ENCODE measurements around the gene NARS2. TPM values are rescaled to one million over a fixed set of nuclear protein-coding genes. Genes with fewer than 3 reads are reported as not detected.

Gene NARS2
- total and polyA plus RNA-seq, 10 of the 15 experiments (the other 5 are each of a cell fraction or from before 2014, with no cell fraction given) = 22.2 to 45.3 (median 36.3) TPM

DNA sequence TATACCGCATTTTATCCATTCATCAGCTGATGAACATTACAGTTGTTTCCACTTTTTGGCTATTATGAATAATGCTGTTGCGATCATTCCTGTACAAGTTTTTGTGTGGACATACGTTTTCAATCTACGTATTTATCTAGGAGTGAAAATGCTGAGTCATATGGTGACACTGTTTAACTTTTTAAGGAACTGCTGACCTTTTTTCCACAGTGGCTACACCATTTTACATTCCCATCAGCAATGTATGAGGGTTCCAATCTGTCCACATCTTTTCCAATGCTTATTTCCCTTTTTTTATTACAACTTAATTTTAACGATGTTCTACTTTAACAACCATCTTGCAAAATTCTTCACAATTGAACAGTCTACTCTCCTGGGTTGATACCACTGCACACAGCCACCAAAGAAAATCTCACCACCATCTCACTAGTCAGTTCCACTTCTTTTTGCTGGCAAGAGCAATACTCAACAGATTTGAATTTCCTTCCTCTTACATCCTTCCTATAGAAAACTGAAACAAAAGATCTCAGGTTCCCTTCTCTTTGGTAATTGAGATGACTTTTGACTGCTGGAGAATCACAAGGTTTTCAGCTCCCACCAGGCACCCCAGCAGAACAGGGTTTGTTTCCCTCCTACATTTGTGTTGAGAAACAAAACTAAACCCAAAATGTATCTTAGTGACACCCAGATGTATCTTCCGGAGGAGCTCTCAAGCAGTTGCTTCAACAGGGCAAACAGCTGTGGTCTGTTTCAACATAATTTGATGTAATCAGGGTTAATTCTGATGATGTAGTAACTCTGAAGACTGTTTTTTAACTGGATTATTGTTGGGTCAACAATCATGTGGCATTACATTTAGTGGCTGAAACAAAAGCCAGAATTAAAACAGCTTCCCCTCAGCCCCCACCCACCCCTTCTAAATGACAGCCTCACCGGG lies 150.1 kb downstream of the NARS2 start (continued):
- TF ChIP-seq, protein P1, sequence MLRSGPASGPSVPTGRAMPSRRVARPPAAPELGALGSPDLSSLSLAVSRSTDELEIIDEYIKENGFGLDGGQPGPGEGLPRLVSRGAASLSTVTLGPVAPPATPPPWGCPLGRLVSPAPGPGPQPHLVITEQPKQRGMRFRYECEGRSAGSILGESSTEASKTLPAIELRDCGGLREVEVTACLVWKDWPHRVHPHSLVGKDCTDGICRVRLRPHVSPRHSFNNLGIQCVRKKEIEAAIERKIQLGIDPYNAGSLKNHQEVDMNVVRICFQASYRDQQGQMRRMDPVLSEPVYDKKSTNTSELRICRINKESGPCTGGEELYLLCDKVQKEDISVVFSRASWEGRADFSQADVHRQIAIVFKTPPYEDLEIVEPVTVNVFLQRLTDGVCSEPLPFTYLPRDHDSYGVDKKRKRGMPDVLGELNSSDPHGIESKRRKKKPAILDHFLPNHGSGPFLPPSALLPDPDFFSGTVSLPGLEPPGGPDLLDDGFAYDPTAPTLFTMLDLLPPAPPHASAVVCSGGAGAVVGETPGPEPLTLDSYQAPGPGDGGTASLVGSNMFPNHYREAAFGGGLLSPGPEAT (IDR thresholded peaks at IDR 0.05; ENCODE audit: low read depth) = no peak
- peak; percentile 50 for TF ChIP-seq IKZF2 (IDR thresholded peaks at IDR 0.05)
- TF ChIP-seq STAT3 (IDR thresholded peaks at IDR 0.05; ENCODE audit: low read depth, low read length) = no peak
- no peak for TF ChIP-seq ZNF384 (IDR thresholded peaks at IDR 0.05; ENCODE audit: borderline replicate concordance, low read depth, low read length)
- TF ChIP-seq, protein P2, sequence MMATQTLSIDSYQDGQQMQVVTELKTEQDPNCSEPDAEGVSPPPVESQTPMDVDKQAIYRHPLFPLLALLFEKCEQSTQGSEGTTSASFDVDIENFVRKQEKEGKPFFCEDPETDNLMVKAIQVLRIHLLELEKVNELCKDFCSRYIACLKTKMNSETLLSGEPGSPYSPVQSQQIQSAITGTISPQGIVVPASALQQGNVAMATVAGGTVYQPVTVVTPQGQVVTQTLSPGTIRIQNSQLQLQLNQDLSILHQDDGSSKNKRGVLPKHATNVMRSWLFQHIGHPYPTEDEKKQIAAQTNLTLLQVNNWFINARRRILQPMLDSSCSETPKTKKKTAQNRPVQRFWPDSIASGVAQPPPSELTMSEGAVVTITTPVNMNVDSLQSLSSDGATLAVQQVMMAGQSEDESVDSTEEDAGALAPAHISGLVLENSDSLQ (IDR thresholded peaks at IDR 0.05) = no peak
- TF ChIP-seq SIX5 (IDR thresholded peaks at IDR 0.05; ENCODE audit: low read depth, low read length, severe bottlenecking) = no peak
- TF ChIP-seq CHD2 (IDR thresholded peaks at IDR 0.05; ENCODE audit: borderline replicate concordance, low read depth, low read length) = no peak
- no peak for TF ChIP-seq NFYA (IDR thresholded peaks at IDR 0.05; ENCODE audit: borderline replicate concordance, low read depth, low read length)
- no peak for TF ChIP-seq SREBF1 (IDR thresholded peaks at IDR 0.05; ENCODE audit: low read length)
- no peak for TF ChIP-seq POLR2A (IDR thresholded peaks at IDR 0.05; ENCODE audit: low read depth, low read length)
- TF ChIP-seq TBL1XR1 (IDR thresholded peaks at IDR 0.05; ENCODE audit: low read depth, low read length) = no peak
- no peak for TF ChIP-seq TCF7 (IDR thresholded peaks at IDR 0.05; ENCODE audit: borderline replicate concordance)
- TF ChIP-seq, protein P3, sequence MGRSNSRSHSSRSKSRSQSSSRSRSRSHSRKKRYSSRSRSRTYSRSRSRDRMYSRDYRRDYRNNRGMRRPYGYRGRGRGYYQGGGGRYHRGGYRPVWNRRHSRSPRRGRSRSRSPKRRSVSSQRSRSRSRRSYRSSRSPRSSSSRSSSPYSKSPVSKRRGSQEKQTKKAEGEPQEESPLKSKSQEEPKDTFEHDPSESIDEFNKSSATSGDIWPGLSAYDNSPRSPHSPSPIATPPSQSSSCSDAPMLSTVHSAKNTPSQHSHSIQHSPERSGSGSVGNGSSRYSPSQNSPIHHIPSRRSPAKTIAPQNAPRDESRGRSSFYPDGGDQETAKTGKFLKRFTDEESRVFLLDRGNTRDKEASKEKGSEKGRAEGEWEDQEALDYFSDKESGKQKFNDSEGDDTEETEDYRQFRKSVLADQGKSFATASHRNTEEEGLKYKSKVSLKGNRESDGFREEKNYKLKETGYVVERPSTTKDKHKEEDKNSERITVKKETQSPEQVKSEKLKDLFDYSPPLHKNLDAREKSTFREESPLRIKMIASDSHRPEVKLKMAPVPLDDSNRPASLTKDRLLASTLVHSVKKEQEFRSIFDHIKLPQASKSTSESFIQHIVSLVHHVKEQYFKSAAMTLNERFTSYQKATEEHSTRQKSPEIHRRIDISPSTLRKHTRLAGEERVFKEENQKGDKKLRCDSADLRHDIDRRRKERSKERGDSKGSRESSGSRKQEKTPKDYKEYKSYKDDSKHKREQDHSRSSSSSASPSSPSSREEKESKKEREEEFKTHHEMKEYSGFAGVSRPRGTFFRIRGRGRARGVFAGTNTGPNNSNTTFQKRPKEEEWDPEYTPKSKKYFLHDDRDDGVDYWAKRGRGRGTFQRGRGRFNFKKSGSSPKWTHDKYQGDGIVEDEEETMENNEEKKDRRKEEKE (IDR thresholded peaks at IDR 0.05) = no peak
- peak; percentile 93 for TF ChIP-seq BACH1 (IDR thresholded peaks at IDR 0.05; ENCODE audit: borderline replicate concordance)
- TF ChIP-seq MYC (IDR thresholded peaks at IDR 0.05; ENCODE audit: insufficient read depth, insufficient read length, insufficient replicate concordance, low read length, severe bottlenecking) = no peak
- TF ChIP-seq ZNF274 (IDR thresholded peaks at IDR 0.05; ENCODE audit: insufficient read depth, insufficient read length) = no peak
- no peak for TF ChIP-seq EGR1 (IDR thresholded peaks at IDR 0.05; ENCODE audit: borderline replicate concordance in 1 of 2, low read depth in 2 of 2, low read length in 2 of 2)
- no peak for TF ChIP-seq RELA (IDR thresholded peaks at IDR 0.05; ENCODE audit: borderline replicate concordance, partially characterized antibody)
- 0 out of 2 replicates have a peak, but pooled peaks have one; percentile 33 for TF ChIP-seq IRF4 (IDR thresholded peaks at IDR 0.05; ENCODE audit: low read depth, low read length)
- no peak for TF ChIP-seq HCFC1 (IDR thresholded peaks at IDR 0.05; ENCODE audit: low read length)
- TF ChIP-seq ZBED1 (IDR thresholded peaks at IDR 0.05; ENCODE audit: borderline replicate concordance) = no peak
- TF ChIP-seq BRCA1 (IDR thresholded peaks at IDR 0.05; ENCODE audit: low read depth, low read length) = no peak
- TF ChIP-seq TCF3 (IDR thresholded peaks at IDR 0.05; ENCODE audit: borderline replicate concordance, insufficient read depth, low read depth, low read length) = no peak
- no peak for TF ChIP-seq ASH2L (IDR thresholded peaks at IDR 0.05; ENCODE audit: borderline replicate concordance, low read depth)
- 0 out of 2 replicates have a peak, but pooled peaks have one; percentile 14 for TF ChIP-seq CBX5 (IDR thresholded peaks at IDR 0.05; ENCODE audit: low read depth)
